ENCODE results near the gene CTNNBIP1. TPM values are rescaled to one million over a fixed set of nuclear protein-coding genes. Genes with fewer than 3 reads are reported as not detected.
A peak's percentile ranks its signal among the peaks of the same experiment; 100 is the strongest.
"Not testable (repeated sequence)": the region's sequence is repeated elsewhere in the genome, so short reads cannot be mapped to it uniquely, and the experiment has no call there.

CTNNBIP1 gene
- polyA plus RNA-seq (ENCODE audit: insufficient read length): 63.1 TPM

GRCh38 chr1:9910076-9910422, at the start of gene CTNNBIP1:
Gene CTNNBIP1 (minus strand): TSS chr1:9910269. CDS start chr1:9872064, 38,205 bp downstream.
- no peak for DNase-seq (ENCODE audit: low read depth)

- DNase-seq (ENCODE audit: low read depth): no peak
Measured at GRCh38 chr1:9957726-9958125, 47.7 kb upstream of the CTNNBIP1 start.

GRCh38 chr1:9946315-9946714, 36.2 kb upstream of the CTNNBIP1 start:
- no peak for DNase-seq (ENCODE audit: low read depth)

- DNase-seq (ENCODE audit: low read depth): peak; percentile 65
Measured at GRCh38 chr1:9942939-9943788, 33.1 kb upstream of the CTNNBIP1 start, which contains the start of the genes LZIC and NMNAT1. Gene LZIC (minus strand): TSS chr1:9943391. CDS start chr1:9936619, 6,772 bp downstream. Gene NMNAT1 (plus strand): TSS chr1:9943475. CDS start chr1:9972074, 28,599 bp downstream.

- DNase-seq (ENCODE audit: low read depth): no peak
Measured at GRCh38 chr1:9942399-9942938, 32.4 kb upstream of the CTNNBIP1 start.

GRCh38 chr1:9929431-9930385, 19.6 kb upstream of the CTNNBIP1 start:
- no peak for DNase-seq (ENCODE audit: low read depth)

GRCh38 chr1:9927259-9927658, 17.2 kb upstream of the CTNNBIP1 start:
- no peak for DNase-seq (ENCODE audit: low read depth)

GRCh38 chr1:9922342-9922741, 12.3 kb upstream of the CTNNBIP1 start:
- no peak for DNase-seq (ENCODE audit: low read depth)

- no peak for DNase-seq (ENCODE audit: low read depth)
Measured at GRCh38 chr1:9920606-9921005, 10.5 kb upstream of the CTNNBIP1 start.

GRCh38 chr1:9917901-9918300, 7.8 kb upstream of the CTNNBIP1 start:
- no peak for DNase-seq (ENCODE audit: low read depth)

GRCh38 chr1:9917495-9917894, 7.4 kb upstream of the CTNNBIP1 start:
- DNase-seq (ENCODE audit: low read depth): not testable (repeated sequence)

- DNase-seq (ENCODE audit: low read depth): no peak
Measured at GRCh38 chr1:9916452-9916851, 6.4 kb upstream of the CTNNBIP1 start.

GRCh38 chr1:9914610-9914937, 4.5 kb upstream of the CTNNBIP1 start:
- DNase-seq (ENCODE audit: low read depth): no peak

GRCh38 chr1:9912264-9912936, 2.3 kb upstream of the CTNNBIP1 start:
- DNase-seq (ENCODE audit: low read depth): no peak

- DNase-seq (ENCODE audit: low read depth): peak; percentile 90
Measured at GRCh38 chr1:9910423-9911178, 532 bp upstream of the CTNNBIP1 start.

GRCh38 chr1:9909234-9910046, 629 bp downstream of the CTNNBIP1 start:
- no peak for DNase-seq (ENCODE audit: low read depth)

- DNase-seq (ENCODE audit: low read depth): no peak
Measured at GRCh38 chr1:9908871-9909233, 1.2 kb downstream of the CTNNBIP1 start.

- no peak for DNase-seq (ENCODE audit: low read depth)
Measured at GRCh38 chr1:9907441-9907840, 2.6 kb downstream of the CTNNBIP1 start.

- no peak for DNase-seq (ENCODE audit: low read depth)
Measured at GRCh38 chr1:9906466-9906865, 3.6 kb downstream of the CTNNBIP1 start.

GRCh38 chr1:9905010-9905409, 5.1 kb downstream of the CTNNBIP1 start:
- no peak for DNase-seq (ENCODE audit: low read depth)
